Endothelial cell of umbilical vein (primary cell): ENCODE measurements around the gene UGT1A3. TPM values are rescaled to one million over a fixed set of nuclear protein-coding genes. Genes with fewer than 3 reads are reported as not detected.

Experiments
- BruUV-seq: library from RNA; stranded (reverse); fragments of 400-500 nt; replicated peaks from 2 replicates; lab custom pipeline; 2021; lab: Mats Ljungman, UMichigan
- CTCF ChIA-PET: fragments of 300-600, 350-600 bp; sonication (Branson Sonifier 250); formaldehyde crosslinking; loops from one replicate; lab custom pipeline; 2021; ENCODE audit warnings: antibody characterized with exemption, inconsistent platforms; lab: Charles Lee
- POLR2A ChIA-PET: fragments of 300-600, 350-600 bp; sonication (Branson Sonifier 250); formaldehyde crosslinking; loops from one replicate; lab custom pipeline; 2021; ENCODE audit warnings: antibody characterized with exemption, inconsistent platforms; lab: Charles Lee
- DNase-seq: peaks from one replicate; pipeline ENCODE4 v3.0.0-alpha.2; 2011; ENCODE audit warnings: low read depth, low spot score
- FAIRE-seq: peaks from 2 replicates; lab custom pipeline; 2011; peaks lifted over from hg19 to GRCh38; lab: Jason Lieb, UNC
- H2AFZ ChIP-seq: 2 replicates; pipeline ENCODE4 v1.6.0; 2012; ENCODE audit warnings: low read depth, low read length, control low read depth, inconsistent platforms
- H3K27ac ChIP-seq: 2 replicates; pipeline ENCODE4 v1.5.1; 2011; ENCODE audit warnings: low read depth, mild to moderate bottlenecking, control low read depth, low read length, moderate library complexity; ENCODE audit not compliant: insufficient read depth
- H3K27me3 ChIP-seq, 2 experiments: 2 replicates each; pipeline versions ENCODE4 v1.6.0 to v1.6.1; 2011; ENCODE audit warnings: low read length in 2 of 2, mixed read lengths in 1 of 2; ENCODE audit not compliant: control insufficient read depth in 2 of 2, insufficient read depth in 2 of 2
- H3K36me3 ChIP-seq, 2 experiments: 2 replicates in 1 of 2; 3 replicates in 1 of 2; pipeline ENCODE4 v1.5.1; 2011; ENCODE audit warnings: low read length in 2 of 2, mild to moderate bottlenecking in 1 of 2, moderate library complexity in 1 of 2; ENCODE audit not compliant: control insufficient read depth in 2 of 2, insufficient read depth in 2 of 2; ENCODE audit errors: extremely low read depth in 1 of 2
- H3K4me1 ChIP-seq: 3 replicates; pipeline ENCODE4 v1.5.1; 2011; ENCODE audit warnings: mild to moderate bottlenecking, low read length; ENCODE audit not compliant: control insufficient read depth, insufficient read depth; ENCODE audit errors: extremely low read depth
- H3K4me2 ChIP-seq: 2 replicates; pipeline ENCODE4 v1.6.1; 2011; ENCODE audit warnings: low read length, control low read depth, mixed read lengths; ENCODE audit not compliant: insufficient read depth
- H3K4me3 ChIP-seq, 3 experiments: fragments of 200-600 bp in 1 of 3; sonication (generic), shearing (Covaris generic) in 1 of 3; replicated peaks in 1 of 3; 2 replicates each; pipeline ENCODE4 v1.5.1; 2011 to 2016; ENCODE audit warnings: control low read depth in 3 of 3, low read length in 3 of 3, mild to moderate bottlenecking in 2 of 3, inconsistent platforms in 1 of 3, low read depth in 1 of 3, moderate library complexity in 1 of 3; ENCODE audit not compliant: insufficient read depth in 1 of 3
- H3K79me2 ChIP-seq: 2 replicates; pipeline ENCODE4 v1.6.0; 2012; ENCODE audit warnings: low read length, inconsistent platforms; ENCODE audit not compliant: control insufficient read depth, insufficient read depth
- H3K9ac ChIP-seq: replicated peaks from 2 replicates; pipeline ENCODE3; 2011; ENCODE audit warnings: low read length, control low read depth; ENCODE audit not compliant: insufficient read depth; ENCODE audit errors: extremely low read depth
- H3K9me1 ChIP-seq: replicated peaks from 3 replicates; pipeline ENCODE4 v1.6.0; 2011; ENCODE audit warnings: mild to moderate bottlenecking, low read length; ENCODE audit not compliant: control insufficient read depth, insufficient read depth; ENCODE audit errors: extremely low read depth
- H3K9me3 ChIP-seq: replicated peaks from 2 replicates; pipeline ENCODE4 v1.5.1; 2012; ENCODE audit warnings: low read length, inconsistent platforms; ENCODE audit not compliant: control insufficient read depth, insufficient read depth
- H4K20me1 ChIP-seq: replicated peaks from 2 replicates; pipeline ENCODE3; 2011; ENCODE audit warnings: mild to moderate bottlenecking, low read length; ENCODE audit not compliant: control insufficient read depth, insufficient read depth; ENCODE audit errors: extremely low read depth
- EZH2 ChIP-seq: IDR thresholded peaks from 2 replicates; pipeline ENCODE4 v1.6.1; 2012; ENCODE audit warnings: borderline replicate concordance, low read depth, mild to moderate bottlenecking, moderate library complexity, low read length, inconsistent platforms; ENCODE audit not compliant: severe bottlenecking
- FOS ChIP-seq: IDR thresholded peaks from 2 replicates; pipeline ENCODE4 v1.6.1; 2011; ENCODE audit warnings: mild to moderate bottlenecking, low read length, moderate library complexity, borderline replicate concordance; ENCODE audit not compliant: insufficient read depth
- GATA2 ChIP-seq: IDR thresholded peaks from 2 replicates; pipeline ENCODE4 v1.7.0; 2011; ENCODE audit warnings: low read depth, mild to moderate bottlenecking, moderate library complexity, mixed read lengths, low read length; ENCODE audit not compliant: insufficient read length, insufficient read depth
- JUN ChIP-seq: IDR thresholded peaks from 2 replicates; pipeline ENCODE4 v1.6.1; 2011; ENCODE audit warnings: borderline replicate concordance, low read depth; ENCODE audit not compliant: insufficient read length, insufficient read depth
- MYC ChIP-seq: IDR thresholded peaks from one replicate; pipeline ENCODE4 v1.6.1; 2011; ENCODE audit warnings: mild to moderate bottlenecking, low read depth, low read length
- POLR2A ChIP-seq: IDR thresholded peaks from 2 replicates; pipeline ENCODE4 v1.6.1; 2012; ENCODE audit warnings: low read depth, mild to moderate bottlenecking, control low read depth, low read length
- POLR2AphosphoS5 ChIP-seq: IDR thresholded peaks from 2 replicates; pipeline ENCODE4 v1.6.1; 2012; ENCODE audit warnings: low read depth, mild to moderate bottlenecking, control low read depth, low read length, moderate library complexity; ENCODE audit not compliant: insufficient read depth
- dilution Hi-C: fragments of 300-500 bp; cut with MboI; formaldehyde crosslinking; loops from one replicate; pipeline ENCODE4 v1.15.0; 2019; ENCODE audit warnings: low sequenced_read_pairs; ENCODE audit not compliant: extremely low pct_ligation_motif_present
- intact Hi-C: fragments of 100-400 bp; cut with micrococcal nuclease; formaldehyde crosslinking; loops from one replicate; pipeline ENCODE4 v1.10.0; 2022
- polyA plus RNA-seq, 4 experiments: library from polyadenylated mRNA; depleted of rRNA in 3 of 4; stranded (reverse) in 3 of 4; unstranded in 1 of 4; fragments of >200 nt; gene quantifications; 2 replicates each; pipeline versions ENCODE4 v1.2.1 to v1.2.3, GENCODE V29; 2011 to 2012; ENCODE audit warnings: missing spikeins in 1 of 4
- total RNA-seq: library from RNA; stranded (reverse); gene quantifications from 2 replicates; pipeline ENCODE4 v1.2.3, GENCODE V29; 2021
- TF ChIP-seq, protein P1 (sequence below), 2 donors: IDR thresholded peaks; 1 replicate in 1 of 2; 2 replicates in 1 of 2; pipeline ENCODE4 v1.5.1; 2011; ENCODE audit warnings: low read length in 2 of 2, mild to moderate bottlenecking in 2 of 2, moderate library complexity in 2 of 2, control low read depth in 1 of 2, inconsistent platforms in 1 of 2, low read depth in 1 of 2; ENCODE audit not compliant: insufficient read depth in 1 of 2; ENCODE audit errors: extremely low read depth in 1 of 2
- TF ChIP-seq, protein P2 (sequence below): IDR thresholded peaks from 2 replicates; pipeline ENCODE4 v1.6.1; 2011; ENCODE audit not compliant: insufficient read depth, insufficient read length

UGT1A3 gene
- total and polyA plus RNA-seq, 2 donors (not counting 3 experiments of a cell fraction or from before 2014, with no cell fraction given) = not detected

DNA sequence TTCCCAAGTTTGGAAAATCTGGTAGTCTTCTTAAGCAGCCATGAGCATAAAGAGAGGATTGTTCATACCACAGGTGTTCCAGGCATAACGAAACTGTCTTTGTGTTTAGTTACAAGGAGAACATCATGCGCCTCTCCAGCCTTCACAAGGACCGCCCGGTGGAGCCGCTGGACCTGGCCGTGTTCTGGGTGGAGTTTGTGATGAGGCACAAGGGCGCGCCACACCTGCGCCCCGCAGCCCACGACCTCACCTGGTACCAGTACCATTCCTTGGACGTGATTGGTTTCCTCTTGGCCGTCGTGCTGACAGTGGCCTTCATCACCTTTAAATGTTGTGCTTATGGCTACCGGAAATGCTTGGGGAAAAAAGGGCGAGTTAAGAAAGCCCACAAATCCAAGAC, 43.3 kb downstream of the UGT1A3 start:
- DNase-seq (no peak), FAIRE-seq (no peak)
- Histone ChIP-seq H3K4me3 (no peak overlapping the region), H3K27ac (no peak overlapping the region), H3K27me3 (no peaks in the 10 kb centered on the region), H3K79me2 (no peaks in the 10 kb centered on the region), H3K9ac (no peak overlapping the region), H3K9me1 (no peaks in the 10 kb centered on the region), H2AFZ (no peak overlapping the region), H3K9me3 (no peaks in the 10 kb centered on the region), H3K4me2 (no peak overlapping the region), H3K36me3 (no peaks in the 10 kb centered on the region), H3K4me1 (no peaks in the 10 kb centered on the region), H4K20me1 (no peaks in the 10 kb centered on the region)
- CTCF ChIA-PET = no interaction called here
- no peak for TF ChIP-seq JUN
- TF ChIP-seq, protein P1, sequence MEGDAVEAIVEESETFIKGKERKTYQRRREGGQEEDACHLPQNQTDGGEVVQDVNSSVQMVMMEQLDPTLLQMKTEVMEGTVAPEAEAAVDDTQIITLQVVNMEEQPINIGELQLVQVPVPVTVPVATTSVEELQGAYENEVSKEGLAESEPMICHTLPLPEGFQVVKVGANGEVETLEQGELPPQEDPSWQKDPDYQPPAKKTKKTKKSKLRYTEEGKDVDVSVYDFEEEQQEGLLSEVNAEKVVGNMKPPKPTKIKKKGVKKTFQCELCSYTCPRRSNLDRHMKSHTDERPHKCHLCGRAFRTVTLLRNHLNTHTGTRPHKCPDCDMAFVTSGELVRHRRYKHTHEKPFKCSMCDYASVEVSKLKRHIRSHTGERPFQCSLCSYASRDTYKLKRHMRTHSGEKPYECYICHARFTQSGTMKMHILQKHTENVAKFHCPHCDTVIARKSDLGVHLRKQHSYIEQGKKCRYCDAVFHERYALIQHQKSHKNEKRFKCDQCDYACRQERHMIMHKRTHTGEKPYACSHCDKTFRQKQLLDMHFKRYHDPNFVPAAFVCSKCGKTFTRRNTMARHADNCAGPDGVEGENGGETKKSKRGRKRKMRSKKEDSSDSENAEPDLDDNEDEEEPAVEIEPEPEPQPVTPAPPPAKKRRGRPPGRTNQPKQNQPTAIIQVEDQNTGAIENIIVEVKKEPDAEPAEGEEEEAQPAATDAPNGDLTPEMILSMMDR (IDR thresholded peaks at IDR 0.05; ENCODE audit: extremely low read depth in 1 of 2, insufficient read depth in 1 of 2, low read depth in 1 of 2, low read length in 2 of 2) = no peak
- TF ChIP-seq FOS = no peak
- TF ChIP-seq EZH2 = no peak
- no peak for TF ChIP-seq POLR2AphosphoS5
- TF ChIP-seq GATA2 = no peak
- TF ChIP-seq MYC = no peak
- TF ChIP-seq POLR2A = no peak
- TF ChIP-seq, protein P2, sequence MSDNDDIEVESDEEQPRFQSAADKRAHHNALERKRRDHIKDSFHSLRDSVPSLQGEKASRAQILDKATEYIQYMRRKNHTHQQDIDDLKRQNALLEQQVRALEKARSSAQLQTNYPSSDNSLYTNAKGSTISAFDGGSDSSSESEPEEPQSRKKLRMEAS = no peak
- intact Hi-C loops (loop anchor here (2.0 kb wide), 1 partner anchor 323 kb away; no protein-coding TSS in a partner anchor), dilution Hi-C loops (no loop called here)
- BruUV-seq = no TSS peak
- POLR2A ChIA-PET = no interaction called here
